GM18867 (cell line): ENCODE measurements around the gene SEPTIN12.

ENCODE experiments used
- ATAC-seq: cut with Tn5 transposase; IDR thresholded peaks from one replicate; pipeline ENCODE4 v1.9.1; 2021; ENCODE audit warnings: mild to moderate bottlenecking, moderate library complexity; ENCODE audit not compliant: unreplicated experiment

The SEPTIN12 gene

DNA sequence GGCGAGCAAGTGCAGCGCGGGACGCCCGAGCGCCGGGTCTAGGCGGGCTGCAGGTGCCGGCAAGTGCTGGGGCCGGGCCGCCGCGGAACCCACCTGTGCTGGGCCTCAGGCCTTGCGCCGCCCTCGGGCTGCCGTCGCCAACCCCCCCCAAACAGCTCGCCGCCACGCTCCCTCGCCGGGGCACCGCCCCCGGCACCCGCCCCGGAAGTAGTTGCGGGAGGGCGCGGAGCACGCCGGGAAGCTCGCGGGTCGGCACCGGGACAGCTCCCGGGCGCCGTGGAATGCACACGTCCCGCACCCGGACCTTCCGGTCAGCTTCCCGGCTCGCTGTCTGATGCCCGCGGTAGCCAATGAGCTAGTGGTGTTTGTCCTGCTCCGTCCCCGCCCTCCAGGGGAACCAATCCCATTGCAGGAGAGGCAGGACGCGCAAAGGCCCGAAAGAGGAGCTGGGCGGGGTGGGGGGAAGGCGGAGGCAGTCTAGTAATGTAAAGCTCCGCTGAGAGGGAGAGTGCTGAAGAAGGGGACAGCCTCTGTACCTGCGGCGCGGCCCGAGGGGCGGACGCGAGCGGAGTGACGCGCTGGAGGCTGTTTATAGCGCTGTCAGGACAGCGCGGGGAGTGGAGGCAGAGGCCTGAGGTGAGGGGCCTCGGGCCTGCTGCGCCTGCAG lies 53.9 kb downstream of the SEPTIN12 start, which contains the start of the genes ANKS3 and DNAAF8:
Gene ANKS3 (minus strand): TSS at position 209 of the 667 bp plus-strand sequence. CDS start 4,122 bp downstream, outside the sequence.
Gene DNAAF8 (plus strand): TSS at position 475 of the 667 bp plus-strand sequence. CDS start 1,978 bp downstream, outside the sequence.
- peak; percentile 77 for ATAC-seq

GRCh38 chr16:4733747-4734062 lies 54.4 kb downstream of the SEPTIN12 start:
- ATAC-seq, result peak; percentile 13

- no peak for ATAC-seq
Observed at GRCh38 chr16:4733211-4733742, 54.9 kb downstream of the SEPTIN12 start.

DNA sequence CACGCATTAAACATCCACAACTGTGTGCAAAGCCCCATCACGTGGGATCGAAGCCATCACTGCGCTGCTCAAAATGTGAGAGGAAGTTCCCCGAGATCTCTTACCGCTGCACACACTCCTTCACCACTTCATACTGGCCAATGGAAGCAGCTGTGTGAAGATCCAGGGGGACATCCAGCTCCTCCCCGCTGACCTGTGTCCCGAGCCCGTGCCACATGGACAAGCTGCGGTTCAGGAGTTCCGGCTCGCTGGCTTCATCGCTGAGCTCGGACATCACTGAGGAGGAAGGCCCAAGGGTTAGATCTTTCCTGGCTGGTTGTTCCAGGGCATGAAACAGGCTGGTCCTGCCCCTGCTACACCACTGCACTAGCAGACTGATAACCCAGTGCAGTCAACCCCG lies 58.3 kb downstream of the SEPTIN12 start:
- ATAC-seq, result no peak

DNA sequence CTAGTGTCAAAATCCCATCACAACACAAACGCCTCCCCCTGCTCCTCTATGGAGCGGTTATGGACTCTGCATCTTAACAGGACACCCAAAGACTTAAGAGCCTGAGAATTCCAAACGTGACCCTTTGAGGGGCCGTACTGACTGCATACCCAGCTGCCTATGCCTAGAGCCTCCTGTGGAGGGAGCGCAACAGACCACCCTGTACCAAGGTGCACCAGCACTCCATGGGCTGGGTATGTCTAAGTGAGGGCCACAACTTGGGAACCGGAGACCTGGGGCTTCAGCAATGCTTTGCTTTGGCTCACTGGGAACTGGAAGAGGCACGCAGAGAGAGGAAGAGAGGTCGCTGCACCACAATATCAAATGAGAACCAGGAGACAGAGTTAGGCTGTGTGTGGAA lies 59.5 kb downstream of the SEPTIN12 start:
- ATAC-seq, result no peak
